GM23338 (cell line): Measurements from ENCODE around the gene UNC5C. TPM values are rescaled to one million over a fixed set of nuclear protein-coding genes. Genes with fewer than 3 reads are reported as not detected.

ENCODE experiments used
- ATAC-seq: fragments of 200-7000 bp; cut with Tn5 transposase; 3 replicates; pipeline ENCODE4 v1.9.1; 2020
- DNase-seq: peaks from one replicate; pipeline ENCODE4 v3.0.0-alpha.2; 2015; ENCODE audit warnings: low spot score
- H2AFZ ChIP-seq: fragments of 200-600 bp; sonication (generic); 2 replicates; pipeline ENCODE4 v1.8.0; 2016; ENCODE audit warnings: antibody characterized with exemption, mild to moderate bottlenecking, moderate library complexity
- H3F3A ChIP-seq: fragments of 200-600 bp; sonication (generic); replicated peaks from 2 replicates; pipeline ENCODE4 v1.8.0; 2017; ENCODE audit warnings: antibody characterized with exemption, mixed run types, low read depth
- H3K27ac ChIP-seq: fragments of 200-600 bp; sonication (generic); 2 replicates; pipeline ENCODE4 v1.6.1; 2016; ENCODE audit warnings: low read depth
- H3K27me3 ChIP-seq: fragments of 200-600 bp; sonication (generic); 2 replicates; pipeline ENCODE4 v1.8.0; 2016; ENCODE audit warnings: mild to moderate bottlenecking, mixed run types, moderate library complexity; ENCODE audit not compliant: insufficient read depth
- H3K36me3 ChIP-seq: fragments of 200-600 bp; sonication (generic); 2 replicates; pipeline ENCODE4 v1.8.0; 2016; ENCODE audit warnings: mild to moderate bottlenecking; ENCODE audit not compliant: insufficient read depth
- H3K4me1 ChIP-seq: fragments of 200-600 bp; sonication (generic); 2 replicates; pipeline ENCODE4 v1.8.0; 2016; ENCODE audit warnings: mild to moderate bottlenecking, moderate library complexity; ENCODE audit not compliant: insufficient read depth
- H3K4me2 ChIP-seq: fragments of 200-600 bp; sonication (generic); 2 replicates; pipeline ENCODE4 v1.7.1; 2017; ENCODE audit warnings: mixed run types
- H3K4me3 ChIP-seq: fragments of 200-600 bp; sonication (generic); 2 replicates; pipeline ENCODE4 v1.6.1; 2016; ENCODE audit warnings: mixed run types
- H3K79me2 ChIP-seq: fragments of 200-600 bp; sonication (generic); replicated peaks from 2 replicates; pipeline ENCODE4 v1.8.0; 2017; ENCODE audit warnings: mild to moderate bottlenecking; ENCODE audit not compliant: insufficient read depth
- H3K9me2 ChIP-seq: fragments of 200-600 bp; sonication (generic); 2 replicates; pipeline ENCODE4 v1.8.0; 2017; ENCODE audit not compliant: insufficient read depth
- H4K20me1 ChIP-seq: fragments of 200-600 bp; sonication (generic); replicated peaks from 2 replicates; pipeline ENCODE4 v1.8.0; 2017; ENCODE audit warnings: mild to moderate bottlenecking; ENCODE audit not compliant: insufficient read depth
- H3K27ac Mint-ChIP-seq: 2 replicates; pipeline ENCODE4 v1.8.0; 2020; ENCODE audit warnings: inconsistent platforms, mild to moderate bottlenecking, moderate library complexity, mixed read lengths
- H3K27me3 Mint-ChIP-seq: 3 replicates; pipeline ENCODE4 v1.8.0; 2022; ENCODE audit warnings: low read depth, mild to moderate bottlenecking, moderate library complexity, mixed read lengths, inconsistent platforms; ENCODE audit not compliant: insufficient read depth, poor library complexity
- H3K36me3 Mint-ChIP-seq: 3 replicates; pipeline ENCODE4 v1.8.0; 2021; ENCODE audit warnings: low read depth, mild to moderate bottlenecking, inconsistent platforms, moderate library complexity, mixed read lengths
- H3K4me1 Mint-ChIP-seq: 3 replicates; pipeline ENCODE4 v1.8.0; 2020; ENCODE audit warnings: mild to moderate bottlenecking, inconsistent platforms, mixed read lengths
- H3K4me3 Mint-ChIP-seq: 3 replicates; pipeline ENCODE4 v1.8.0; 2021; ENCODE audit warnings: moderate library complexity, mild to moderate bottlenecking, inconsistent platforms, mixed read lengths
- H3K9me3 Mint-ChIP-seq: 3 replicates; pipeline ENCODE4 v1.8.0; 2020; ENCODE audit warnings: moderate library complexity, mild to moderate bottlenecking, inconsistent platforms, mixed read lengths
- CREB1 ChIP-seq: fragments of 250-450 bp; sonication (Bioruptor Pico); IDR thresholded peaks from 2 replicates; pipeline ENCODE4 v1.5.0; 2020; ENCODE audit warnings: low read depth, mild to moderate bottlenecking, moderate library complexity
- CTCF ChIP-seq, 2 experiments: fragments of 200-600 bp in 1 of 2; sonication (generic) in 1 of 2; conservative IDR thresholded peaks; 2 replicates each; pipeline versions ENCODE4 v1.5.1 to v1.6.1; 2016 to 2017; ENCODE audit warnings: antibody characterized with exemption in 2 of 2, low read depth in 2 of 2, mild to moderate bottlenecking in 2 of 2, moderate library complexity in 1 of 2
- ETS1 ChIP-seq: IDR thresholded peaks from 2 replicates; pipeline ENCODE4 v1.6.1; 2016; ENCODE audit warnings: antibody characterized with exemption
- EZH2 ChIP-seq: fragments of 200-600 bp; sonication (generic); IDR thresholded peaks from one replicate; pipeline ENCODE4 v1.8.0; 2017; ENCODE audit warnings: antibody characterized with exemption, mild to moderate bottlenecking, low read depth; ENCODE audit not compliant: unreplicated experiment
- EZH2phosphoT487 ChIP-seq: fragments of 200-600 bp; sonication (generic); IDR thresholded peaks from one replicate; pipeline ENCODE4 v1.8.1; 2018; ENCODE audit warnings: antibody characterized with exemption; ENCODE audit not compliant: unreplicated experiment
- JUNB ChIP-seq: IDR thresholded peaks from one replicate; pipeline ENCODE4 v1.6.1; 2016; ENCODE audit warnings: antibody characterized with exemption; ENCODE audit not compliant: unreplicated experiment
- NANOG ChIP-seq: IDR thresholded peaks from 2 replicates; pipeline ENCODE4 v1.6.1; 2016; ENCODE audit warnings: antibody characterized with exemption, borderline replicate concordance
- REST ChIP-seq: IDR thresholded peaks from one replicate; pipeline ENCODE4 v1.6.1; 2018; ENCODE audit warnings: antibody characterized with exemption; ENCODE audit not compliant: unreplicated experiment
- STAT1 ChIP-seq: IDR thresholded peaks from one replicate; pipeline ENCODE4 v1.6.1; 2016; ENCODE audit warnings: antibody characterized with exemption; ENCODE audit not compliant: unreplicated experiment
- ZNF114 ChIP-seq: fragments of 250-450 bp; sonication (Bioruptor Pico); IDR thresholded peaks from 2 replicates; pipeline ENCODE4 v1.5.0; 2020; ENCODE audit warnings: mild to moderate bottlenecking, moderate library complexity
- ZNF331 ChIP-seq: fragments of 250-450 bp; sonication (Bioruptor Pico); IDR thresholded peaks from 2 replicates; pipeline ENCODE4 v1.5.0; 2020; ENCODE audit warnings: low read depth, mild to moderate bottlenecking, moderate library complexity
- ZNF462 ChIP-seq: fragments of 250-450 bp; sonication (Bioruptor Pico); IDR thresholded peaks from 2 replicates; pipeline ENCODE4 v1.5.0; 2020; ENCODE audit warnings: mild to moderate bottlenecking, moderate library complexity
- polyA plus RNA-seq: library from polyadenylated mRNA; unstranded; fragments of >200 nt; fragmentation: Nextera tagmentation; extraction: Ambion mirVana; gene quantifications from 2 replicates; pipeline ENCODE4 v1.2.1, GENCODE V29; 2016
- total RNA-seq: library from RNA; depleted of rRNA; stranded (reverse); fragments of >200 nt; shearing (Covaris generic); gene quantifications from 2 replicates; pipeline ENCODE4 v1.2.3, GENCODE V29; 2014

UNC5C gene
- total and polyA plus RNA-seq, 2 experiments from 2014 or later, result 0.08 to 0.21 TPM

GRCh38 chr4:95151255-95151654 is 397.5 kb downstream of the UNC5C start:
- Histone ChIP-seq H3K4me1 (no peaks in the 10 kb centered on the region; the same call in 1 of the 2 replicates), H3K27me3 (no peaks in the 10 kb centered on the region), H3K9me2 (no peaks in the 10 kb centered on the region), H3K36me3 (no peaks in the 10 kb centered on the region), H3K27ac (no peak overlapping the region), H2AFZ (no peak overlapping the region), H3K4me3 (no peak overlapping the region), H4K20me1 (no peaks in the 10 kb centered on the region), H3K79me2 (no peaks in the 10 kb centered on the region), H3F3A (no peaks in the 10 kb centered on the region), H3K4me2 (no peak overlapping the region)
- TF ChIP-seq REST (no peak), ZNF462 (no peak), ETS1 (no peak), NANOG (no peak), JUNB (no peak), ZNF331 (no peak), EZH2 (no peak), STAT1 (no peak), CTCF (conservative IDR thresholded peaks at IDR 0.05; ENCODE audit: low read depth in 2 of 2) (no peak), CREB1 (CRISPR knock-in tag) (no peak), EZH2phosphoT487 (no peak), ZNF114 (CRISPR knock-in tag) (no peak)
- ATAC-seq, result no peak
- H3K27me3 Mint-ChIP-seq, result peaks cover 2% of the 10 kb centered on the region
- no peak overlapping the region for H3K4me3 Mint-ChIP-seq
- no peaks in the 10 kb centered on the region for H3K36me3 Mint-ChIP-seq
- DNase-seq, result no peak
- H3K4me1 Mint-ChIP-seq, result peaks cover 7% of the 10 kb centered on the region
- H3K9me3 Mint-ChIP-seq, result no peaks in the 10 kb centered on the region
- no peak overlapping the region for H3K27ac Mint-ChIP-seq
